Thyroid gland (tissue), 4 donors: ENCODE measurements around the gene OR10H3. TPM values are rescaled to one million over a fixed set of nuclear protein-coding genes. Genes with fewer than 3 reads are reported as not detected.

Experiments
- DNase-seq, 2 donors: peaks; one replicate each; pipeline ENCODE4 v3.0.0-alpha.2; 2019
- H3K27ac ChIP-seq, 3 donors: fragments of 200-600 bp; sonication (generic); 1 replicate in 2 of 3; 2 replicates in 1 of 3; pipeline ENCODE4 v1.5.1; 2016 to 2019; ENCODE audit warnings: mild to moderate bottlenecking in 1 of 3, moderate library complexity in 1 of 3
- H3K27me3 ChIP-seq: fragments of 200-600 bp; sonication (generic); one replicate; pipeline ENCODE4 v1.5.1; 2019
- H3K36me3 ChIP-seq, 2 donors: fragments of 200-600 bp; sonication (generic); one replicate each; pipeline ENCODE4 v1.5.1; 2016 to 2019
- H3K4me1 ChIP-seq, 2 donors: fragments of 200-600 bp; sonication (generic); one replicate each; pipeline ENCODE4 v1.5.1; 2017 to 2019
- H3K4me3 ChIP-seq, 3 donors: fragments of 200-600 bp; sonication (generic); replicated peaks in 1 of 3; 1 replicate in 2 of 3; 2 replicates in 1 of 3; pipeline ENCODE4 v1.5.1; 2016; ENCODE audit warnings: mild to moderate bottlenecking in 1 of 3
- H3K9me3 ChIP-seq: fragments of 200-600 bp; sonication (generic); one replicate; pipeline ENCODE4 v1.5.1; 2017
- POLR2A ChIP-seq, 2 donors: fragments of 450-650 bp; IDR thresholded peaks; one replicate each; pipeline ENCODE4 v1.6.1; 2017; ENCODE audit warnings: antibody characterized with exemption in 2 of 2, mild to moderate bottlenecking in 2 of 2, moderate library complexity in 1 of 2
- WGBS, 2 donors: methylation state at CpG; one replicate each; pipeline ENCODE4 v1.1.5; 2017; 5-methylcytosine and 5-hydroxymethylcytosine counted together
- intact Hi-C: fragments of 100-400 bp; cut with DNase I; formaldehyde crosslinking; loops from one replicate; pipeline ENCODE4 v1.15.1; 2023
- total RNA-seq, 4 donors: library from RNA; depleted of rRNA; stranded (reverse); fragments of >200 nt; gene quantifications; one replicate each; pipeline ENCODE4 v1.2.3, GENCODE V29; 2016
- TF ChIP-seq, protein P1 (sequence below), 6 experiments: fragments of 200-600 bp in 3 of 6; fragments of 450-650 bp in 3 of 6; sonication (generic) in 3 of 6; IDR thresholded peaks; one replicate each; pipeline ENCODE4 v1.5.1; 2016 to 2019; ENCODE audit warnings: antibody characterized with exemption in 6 of 6, mild to moderate bottlenecking in 2 of 6, inconsistent platforms in 1 of 6, moderate library complexity in 1 of 6

OR10H3 gene
- total RNA-seq, 4 donors from 2014 or later, result not detected

DNA sequence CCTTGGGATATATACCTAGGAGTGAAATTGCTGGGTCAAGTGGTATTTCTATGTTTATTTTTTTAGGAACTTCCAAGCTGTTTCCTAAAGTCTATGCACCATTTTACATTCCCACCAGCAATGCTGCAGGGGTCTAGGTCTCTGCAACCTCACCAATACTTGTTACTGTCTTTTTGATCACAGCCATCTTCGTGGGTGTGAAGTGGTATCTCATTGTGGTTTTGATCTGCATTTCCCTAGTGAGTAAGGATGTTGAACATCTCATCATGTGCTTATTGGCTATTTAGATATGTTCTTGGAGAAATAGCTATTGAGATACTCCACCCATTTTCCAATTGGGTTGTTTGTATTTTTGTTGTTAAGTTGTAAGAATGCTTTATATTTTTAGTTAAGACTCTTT lies 7.2 kb upstream of the OR10H3 start:
- DNase-seq, result no peak
- no peaks in the 10 kb centered on the region for H3K9me3 ChIP-seq
- 38 to 41% methylated on average over 1 of the region's 1 CpG for WGBS, 2 donors
- no peaks in the 10 kb centered on the region for H3K4me1 ChIP-seq
- no peak overlapping the region for H3K27ac ChIP-seq
- H3K4me3 ChIP-seq, result no peak overlapping the region
- no peaks in the 10 kb centered on the region for H3K36me3 ChIP-seq
- no peaks in the 10 kb centered on the region for H3K27me3 ChIP-seq
- TF ChIP-seq POLR2A (IDR thresholded peaks at IDR 0.05), result no peak
- TF ChIP-seq, protein P1, sequence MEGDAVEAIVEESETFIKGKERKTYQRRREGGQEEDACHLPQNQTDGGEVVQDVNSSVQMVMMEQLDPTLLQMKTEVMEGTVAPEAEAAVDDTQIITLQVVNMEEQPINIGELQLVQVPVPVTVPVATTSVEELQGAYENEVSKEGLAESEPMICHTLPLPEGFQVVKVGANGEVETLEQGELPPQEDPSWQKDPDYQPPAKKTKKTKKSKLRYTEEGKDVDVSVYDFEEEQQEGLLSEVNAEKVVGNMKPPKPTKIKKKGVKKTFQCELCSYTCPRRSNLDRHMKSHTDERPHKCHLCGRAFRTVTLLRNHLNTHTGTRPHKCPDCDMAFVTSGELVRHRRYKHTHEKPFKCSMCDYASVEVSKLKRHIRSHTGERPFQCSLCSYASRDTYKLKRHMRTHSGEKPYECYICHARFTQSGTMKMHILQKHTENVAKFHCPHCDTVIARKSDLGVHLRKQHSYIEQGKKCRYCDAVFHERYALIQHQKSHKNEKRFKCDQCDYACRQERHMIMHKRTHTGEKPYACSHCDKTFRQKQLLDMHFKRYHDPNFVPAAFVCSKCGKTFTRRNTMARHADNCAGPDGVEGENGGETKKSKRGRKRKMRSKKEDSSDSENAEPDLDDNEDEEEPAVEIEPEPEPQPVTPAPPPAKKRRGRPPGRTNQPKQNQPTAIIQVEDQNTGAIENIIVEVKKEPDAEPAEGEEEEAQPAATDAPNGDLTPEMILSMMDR (IDR thresholded peaks at IDR 0.05), result no peak
- intact Hi-C loops, result no loop called here

DNA sequence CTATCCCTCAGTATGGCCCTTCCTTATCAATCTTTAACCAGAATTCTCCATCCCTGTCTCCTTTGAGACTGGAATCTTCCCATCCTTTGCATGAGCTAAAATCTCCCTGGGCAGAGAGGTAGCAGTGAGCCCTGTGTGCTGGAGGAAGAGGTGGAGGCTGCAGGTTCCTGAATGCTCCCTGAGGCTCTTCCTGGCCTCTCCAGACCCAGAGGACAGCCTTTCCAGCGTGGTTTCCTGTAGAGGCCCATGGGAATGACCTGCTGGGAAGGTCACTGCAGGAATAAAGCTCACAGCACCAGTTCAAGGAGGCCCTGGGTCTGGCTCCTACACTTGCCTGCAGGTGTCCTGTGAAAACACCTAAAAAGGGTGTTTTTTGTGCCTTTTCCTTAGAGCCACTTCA lies 5.4 kb upstream of the OR10H3 start:
- intact Hi-C loops, result no loop called here
- 13% methylated on average over 1 of the region's 1 CpG; no CpG with 5 or more reads in 1 of the 2 donors for WGBS, 2 donors
- H3K4me3 ChIP-seq, result no peak overlapping the region

DNA sequence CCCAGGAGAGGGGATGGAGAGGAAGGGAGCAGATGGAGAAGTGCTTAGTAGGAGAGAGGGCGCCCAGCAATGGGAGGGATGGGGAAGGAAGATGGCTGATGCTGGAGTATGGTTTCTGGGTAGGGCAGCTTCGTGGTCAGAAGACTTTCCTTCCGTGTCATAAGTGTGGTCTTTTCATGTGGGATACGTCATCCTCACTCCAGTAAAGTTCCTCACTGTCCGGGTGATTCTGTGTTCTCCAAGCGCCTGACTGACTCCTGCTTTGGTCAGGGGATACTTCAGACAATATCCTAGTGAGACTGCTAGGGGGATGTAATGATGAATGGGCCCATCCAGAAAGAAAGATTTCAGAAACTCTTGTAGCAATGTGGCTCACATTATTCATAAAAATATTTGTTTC lies 3.9 kb upstream of the OR10H3 start:
- no peaks in the 10 kb centered on the region for H3K27me3 ChIP-seq
- no peak overlapping the region for H3K4me3 ChIP-seq
- 59 to 65% methylated on average over 6 of the region's 6 CpGs for WGBS, 2 donors
- no peaks in the 10 kb centered on the region for H3K36me3 ChIP-seq
- intact Hi-C loops, result no loop called here
- H3K9me3 ChIP-seq, result no peaks in the 10 kb centered on the region
- no peaks in the 10 kb centered on the region for H3K4me1 ChIP-seq
- DNase-seq, result no peak
- no peak for TF ChIP-seq POLR2A (IDR thresholded peaks at IDR 0.05)
- TF ChIP-seq, protein P1 (IDR thresholded peaks at IDR 0.05), result no peak
- H3K27ac ChIP-seq, result no peak overlapping the region

More for the DNA sequence above, 5.4 kb upstream of the OR10H3 start:
- TF ChIP-seq, protein P1 (IDR thresholded peaks at IDR 0.05), result no peak
- TF ChIP-seq POLR2A (IDR thresholded peaks at IDR 0.05), result no peak
- Histone ChIP-seq H3K4me1 (no peaks in the 10 kb centered on the region), H3K36me3 (no peaks in the 10 kb centered on the region), H3K27me3 (no peaks in the 10 kb centered on the region), H3K9me3 (no peaks in the 10 kb centered on the region), H3K27ac (no peak overlapping the region)
- no peak for DNase-seq

DNA sequence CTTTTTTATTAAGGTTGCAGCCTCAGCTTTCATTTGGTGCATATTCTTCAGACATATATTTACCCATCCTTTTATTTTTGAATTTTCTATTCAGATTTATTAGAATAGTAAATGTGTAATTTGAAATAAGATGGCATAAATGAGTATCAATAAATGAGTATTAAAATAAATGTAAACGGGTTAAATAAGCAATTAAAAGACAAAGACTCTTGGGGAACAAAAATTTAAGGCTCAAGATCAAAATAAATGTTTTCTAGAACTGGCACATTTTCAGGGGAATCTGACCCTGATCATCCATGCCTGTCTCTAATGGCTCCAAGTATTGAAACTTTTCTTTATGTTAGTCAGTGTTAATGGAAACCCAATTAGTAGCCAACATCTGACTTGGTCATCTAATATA lies 3.0 kb downstream of the OR10H3 start:
- H3K9me3 ChIP-seq, result no peaks in the 10 kb centered on the region
- H3K27me3 ChIP-seq, result no peaks in the 10 kb centered on the region
- H3K4me1 ChIP-seq, result no peaks in the 10 kb centered on the region
- 57 to 60% methylated on average over 1 of the region's 1 CpG for WGBS, 2 donors
- H3K27ac ChIP-seq, result no peak overlapping the region
- no peaks in the 10 kb centered on the region for H3K36me3 ChIP-seq
- DNase-seq, result no peak
- intact Hi-C loops, result no loop called here
- no peak for TF ChIP-seq POLR2A (IDR thresholded peaks at IDR 0.05)
- TF ChIP-seq, protein P1 (IDR thresholded peaks at IDR 0.05), result no peak
- H3K4me3 ChIP-seq, result no peak overlapping the region

GRCh38 chr19:15748239-15748638 lies 10.5 kb downstream of the OR10H3 start:
- TF ChIP-seq, protein P1 (IDR thresholded peaks at IDR 0.05), result no peak
- TF ChIP-seq POLR2A (IDR thresholded peaks at IDR 0.05), result no peak
- no peaks in the 10 kb centered on the region for H3K4me1 ChIP-seq
- H3K27ac ChIP-seq, result no peak overlapping the region
- intact Hi-C loops, result no loop called here
- no peak overlapping the region for H3K4me3 ChIP-seq
- 81 to 83% methylated on average over 2 of the region's 2 CpGs for WGBS, 2 donors
- H3K36me3 ChIP-seq, result no peaks in the 10 kb centered on the region
- no peak for DNase-seq
- H3K27me3 ChIP-seq, result no peaks in the 10 kb centered on the region
- H3K9me3 ChIP-seq, result no peaks in the 10 kb centered on the region
